Ishikawa (cell line): ENCODE results near the gene PEMT.

Experiments
- CREB1 ChIP-seq: IDR thresholded peaks from 2 replicates; pipeline ENCODE4 v1.6.1; 2012; ENCODE audit warnings: low read depth
- EP300 ChIP-seq: IDR thresholded peaks from 2 replicates; pipeline ENCODE4 v1.6.1; 2012; ENCODE audit warnings: borderline replicate concordance
- FOXM1 ChIP-seq: IDR thresholded peaks from 2 replicates; pipeline ENCODE4 v1.6.1; 2012; ENCODE audit warnings: low read depth, borderline replicate concordance
- USF1 ChIP-seq: IDR thresholded peaks from 2 replicates; pipeline ENCODE4 v1.6.1; 2012
- YY1 ChIP-seq: IDR thresholded peaks from 2 replicates; pipeline ENCODE4 v1.6.1; 2012; ENCODE audit warnings: low read depth
- TF ChIP-seq, protein P1 (sequence below): IDR thresholded peaks from 2 replicates; pipeline ENCODE4 v1.6.1; 2012
- TF ChIP-seq, protein P2 (sequence below): IDR thresholded peaks from 2 replicates; pipeline ENCODE4 v1.6.1; 2012; ENCODE audit warnings: low read depth, mild to moderate bottlenecking

- TF ChIP-seq USF1 (no peak), FOXM1 (no peak), YY1 (no peak), EP300 (no peak), CREB1 (no peak)
- TF ChIP-seq, protein P1, sequence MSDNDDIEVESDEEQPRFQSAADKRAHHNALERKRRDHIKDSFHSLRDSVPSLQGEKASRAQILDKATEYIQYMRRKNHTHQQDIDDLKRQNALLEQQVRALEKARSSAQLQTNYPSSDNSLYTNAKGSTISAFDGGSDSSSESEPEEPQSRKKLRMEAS, result no peak
- TF ChIP-seq, protein P2, sequence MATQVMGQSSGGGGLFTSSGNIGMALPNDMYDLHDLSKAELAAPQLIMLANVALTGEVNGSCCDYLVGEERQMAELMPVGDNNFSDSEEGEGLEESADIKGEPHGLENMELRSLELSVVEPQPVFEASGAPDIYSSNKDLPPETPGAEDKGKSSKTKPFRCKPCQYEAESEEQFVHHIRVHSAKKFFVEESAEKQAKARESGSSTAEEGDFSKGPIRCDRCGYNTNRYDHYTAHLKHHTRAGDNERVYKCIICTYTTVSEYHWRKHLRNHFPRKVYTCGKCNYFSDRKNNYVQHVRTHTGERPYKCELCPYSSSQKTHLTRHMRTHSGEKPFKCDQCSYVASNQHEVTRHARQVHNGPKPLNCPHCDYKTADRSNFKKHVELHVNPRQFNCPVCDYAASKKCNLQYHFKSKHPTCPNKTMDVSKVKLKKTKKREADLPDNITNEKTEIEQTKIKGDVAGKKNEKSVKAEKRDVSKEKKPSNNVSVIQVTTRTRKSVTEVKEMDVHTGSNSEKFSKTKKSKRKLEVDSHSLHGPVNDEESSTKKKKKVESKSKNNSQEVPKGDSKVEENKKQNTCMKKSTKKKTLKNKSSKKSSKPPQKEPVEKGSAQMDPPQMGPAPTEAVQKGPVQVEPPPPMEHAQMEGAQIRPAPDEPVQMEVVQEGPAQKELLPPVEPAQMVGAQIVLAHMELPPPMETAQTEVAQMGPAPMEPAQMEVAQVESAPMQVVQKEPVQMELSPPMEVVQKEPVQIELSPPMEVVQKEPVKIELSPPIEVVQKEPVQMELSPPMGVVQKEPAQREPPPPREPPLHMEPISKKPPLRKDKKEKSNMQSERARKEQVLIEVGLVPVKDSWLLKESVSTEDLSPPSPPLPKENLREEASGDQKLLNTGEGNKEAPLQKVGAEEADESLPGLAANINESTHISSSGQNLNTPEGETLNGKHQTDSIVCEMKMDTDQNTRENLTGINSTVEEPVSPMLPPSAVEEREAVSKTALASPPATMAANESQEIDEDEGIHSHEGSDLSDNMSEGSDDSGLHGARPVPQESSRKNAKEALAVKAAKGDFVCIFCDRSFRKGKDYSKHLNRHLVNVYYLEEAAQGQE, result no peak
These were observed 84.5 kb downstream of the PEMT start for GRCh38 chr17:17506893-17507464.
